Right ventricle myocardium inferior (tissue), 1 donor: ENCODE data around the gene PGM1. TPM values are rescaled to one million over a fixed set of nuclear protein-coding genes. Genes with fewer than 3 reads are reported as not detected.
A peak's percentile ranks its signal among the peaks of the same experiment; 100 is the strongest.

Experiments used
- ATAC-seq: fragments of 200-7000 bp; cut with Tn5 transposase; one replicate; pipeline ENCODE4 v1.9.1; 2020; ENCODE audit warnings: mild to moderate bottlenecking, moderate library complexity
- DNase-seq: peaks from one replicate; pipeline ENCODE4 v3.0.0; 2021; ENCODE audit errors: missing footprints
- intact Hi-C: fragments of 100-400 bp; cut with DNase I; formaldehyde crosslinking; loops from one replicate; pipeline ENCODE4 v1.11.0; 2022
- total RNA-seq: library from RNA; stranded (reverse); fragmentation: NEBNext Ultra II Directional; extraction: Animal tissue kit (Norgen Biotek cat#: 25700); gene quantifications from one replicate; pipeline ENCODE4 v1.2.1, GENCODE V29; 2021
- donor health status: DM: no; HTN: yes; CAD: no; lungs with severe emphysema.

PGM1 gene
- total RNA-seq, 1 donor from 2014 or later, result 281 TPM

- intact Hi-C loops, result no loop called here
- ATAC-seq (no peak), DNase-seq (no peak)
These were observed 30.7 kb downstream of the PGM1 start for GRCh38 chr1:63623952-63624351.

- intact Hi-C loops, result no loop called here
- no peak for ATAC-seq
- DNase-seq, result no peak
These were observed 31.7 kb downstream of the PGM1 start for GRCh38 chr1:63624911-63625310.

GRCh38 chr1:63626222-63626621, 33.0 kb downstream of the PGM1 start:
- DNase-seq, result no peak
- peak; percentile 14 for ATAC-seq
- intact Hi-C loops, result no loop called here

- ATAC-seq, result no peak
- DNase-seq, result no peak
- intact Hi-C loops, result no loop called here
These were observed 35.4 kb downstream of the PGM1 start for GRCh38 chr1:63628607-63629006.

GRCh38 chr1:63630238-63630637, 37.0 kb downstream of the PGM1 start:
- intact Hi-C loops, result no loop called here
- DNase-seq (no peak), ATAC-seq (no peak)

GRCh38 chr1:63630666-63631065, 37.5 kb downstream of the PGM1 start:
- DNase-seq, result no peak
- no peak for ATAC-seq
- intact Hi-C loops, result no loop called here

GRCh38 chr1:63632110-63632509, 38.9 kb downstream of the PGM1 start:
- DNase-seq (no peak), ATAC-seq (no peak)
- intact Hi-C loops, result no loop called here

GRCh38 chr1:63633281-63633680, 40.1 kb downstream of the PGM1 start:
- no peak for DNase-seq
- no peak for ATAC-seq
- intact Hi-C loops, result no loop called here

- DNase-seq (no peak), ATAC-seq (no peak)
- intact Hi-C loops, result no loop called here
These were observed 41.3 kb downstream of the PGM1 start for GRCh38 chr1:63634471-63634870.

- intact Hi-C loops, result no loop called here
- no peak for ATAC-seq
- no peak for DNase-seq
These were observed 42.5 kb downstream of the PGM1 start for GRCh38 chr1:63635681-63636080.

GRCh38 chr1:63636192-63637105, 43.2 kb downstream of the PGM1 start:
- ATAC-seq, result no peak
- intact Hi-C loops, result no loop called here

GRCh38 chr1:63638471-63638870, 45.3 kb downstream of the PGM1 start:
- DNase-seq (no peak), ATAC-seq (no peak)
- intact Hi-C loops, result no loop called here

More at GRCh38 chr1:63636192-63637105, 43.2 kb downstream of the PGM1 start:
- no peak for DNase-seq

GRCh38 chr1:63638875-63639274, 45.7 kb downstream of the PGM1 start:
- no peak for DNase-seq
- intact Hi-C loops, result no loop called here

GRCh38 chr1:63640633-63641567, 47.7 kb downstream of the PGM1 start:
- no peak for ATAC-seq
- no peak for DNase-seq
- intact Hi-C loops, result no loop called here

More at GRCh38 chr1:63638875-63639274, 45.7 kb downstream of the PGM1 start:
- no peak for ATAC-seq

- DNase-seq (no peak), ATAC-seq (no peak)
- intact Hi-C loops, result no loop called here
These were observed 48.4 kb downstream of the PGM1 start for GRCh38 chr1:63641615-63642014.

- intact Hi-C loops, result no loop called here
- ATAC-seq, result no peak
- no peak for DNase-seq
These were observed 49.7 kb downstream of the PGM1 start for GRCh38 chr1:63642901-63643300.

GRCh38 chr1:63643517-63643916, 50.3 kb downstream of the PGM1 start:
- DNase-seq, result no peak

GRCh38 chr1:63643926-63644325, 50.7 kb downstream of the PGM1 start:
- ATAC-seq, result peak; percentile 81
- intact Hi-C loops, result no loop called here
- no peak for DNase-seq

More at GRCh38 chr1:63643517-63643916, 50.3 kb downstream of the PGM1 start:
- ATAC-seq, result peak; percentile 74
- intact Hi-C loops, result no loop called here

GRCh38 chr1:63645317-63645716, 52.1 kb downstream of the PGM1 start:
- DNase-seq, result no peak
- intact Hi-C loops, result no loop called here
- no peak for ATAC-seq

- intact Hi-C loops, result no loop called here
- ATAC-seq (no peak), DNase-seq (no peak)
These were observed 55.5 kb downstream of the PGM1 start for GRCh38 chr1:63648689-63649088.
